HepG2 (cell line): ENCODE data around the gene EFCAB8. TPM values are rescaled to one million over a fixed set of nuclear protein-coding genes. Genes with fewer than 3 reads are reported as not detected.

Source experiments
- ELF1 ChIP-seq: sonication (generic); formaldehyde crosslinking; IDR thresholded peaks from 2 replicates; pipeline ENCODE4 v1.4.0; 2020; ENCODE audit warnings: missing genetic modification reagents
- HCFC1 ChIP-seq: fragments of 150-350 bp; IDR thresholded peaks from 2 replicates; pipeline ENCODE4 v1.6.1; 2014; ENCODE audit warnings: low read depth, low read length
- MED13 ChIP-seq: sonication (generic); formaldehyde crosslinking; IDR thresholded peaks from 2 replicates; pipeline ENCODE4 v1.5.0; 2020; ENCODE audit warnings: missing genetic modification reagents
- NFKBIZ ChIP-seq: IDR thresholded peaks from 2 replicates; pipeline ENCODE4 v1.6.1; 2018; ENCODE audit warnings: missing genetic modification reagents, missing compliant biosample characterization
- SAFB2 ChIP-seq: sonication (generic); formaldehyde crosslinking; IDR thresholded peaks from 2 replicates; pipeline ENCODE4 v1.5.1; 2020; ENCODE audit warnings: missing genetic modification reagents, low read depth, mild to moderate bottlenecking, borderline replicate concordance
- SAP130 ChIP-seq: IDR thresholded peaks from 2 replicates; pipeline ENCODE4 v1.6.1; 2016; ENCODE audit warnings: low read depth
- SP1 ChIP-seq, 2 experiments: fragments of 450-650 bp in 1 of 2; sonication (generic) in 1 of 2; formaldehyde crosslinking in 1 of 2; IDR thresholded peaks; 2 replicates each; pipeline versions ENCODE4 v1.4.0 to v1.6.1; 2016 to 2020; ENCODE audit warnings: missing genetic modification reagents in 1 of 2
- SSRP1 ChIP-seq: IDR thresholded peaks from 2 replicates; pipeline ENCODE4 v1.6.1; 2016; ENCODE audit warnings: control low read depth
- TOPORS ChIP-seq: sonication (generic); formaldehyde crosslinking; IDR thresholded peaks from 2 replicates; pipeline ENCODE4 v1.8.0; 2023; ENCODE audit warnings: mild to moderate bottlenecking, missing genetic modification reagents
- ZFY ChIP-seq: sonication (generic); formaldehyde crosslinking; IDR thresholded peaks from 2 replicates; pipeline ENCODE4 v1.4.0; 2020; ENCODE audit warnings: missing genetic modification reagents
- ZNF264 ChIP-seq: sonication (generic); formaldehyde crosslinking; IDR thresholded peaks from 2 replicates; pipeline ENCODE4 v1.4.0; 2020; ENCODE audit warnings: missing genetic modification reagents
- ZNF274 ChIP-seq: sonication (generic); formaldehyde crosslinking; IDR thresholded peaks from 2 replicates; pipeline ENCODE4 v1.5.1; 2020; ENCODE audit warnings: mild to moderate bottlenecking, missing genetic modification reagents
- ZNF430 ChIP-seq: sonication (generic); formaldehyde crosslinking; IDR thresholded peaks from 2 replicates; pipeline ENCODE4 v1.9.0; 2021; ENCODE audit warnings: mild to moderate bottlenecking, missing genetic modification reagents
- ZNF549 ChIP-seq: sonication (generic); formaldehyde crosslinking; IDR thresholded peaks from 2 replicates; pipeline ENCODE4 v1.5.0; 2020; ENCODE audit warnings: missing genetic modification reagents
- ZNF598 ChIP-seq: sonication (generic); formaldehyde crosslinking; IDR thresholded peaks from 2 replicates; pipeline ENCODE4 v1.5.1; 2020; ENCODE audit warnings: mild to moderate bottlenecking, missing genetic modification reagents, borderline replicate concordance
- polyA plus RNA-seq, 8 experiments: library from polyadenylated mRNA; depleted of rRNA in 3 of 8; stranded (reverse) in 7 of 8; unstranded in 1 of 8; fragments of >200 nt; fragmentation: Illumina TruSeq in 4 of 8; extraction: Trizol in 4 of 8; gene quantifications; 2 replicates each; pipeline versions ENCODE4 v1.2.1 to v1.2.3, GENCODE V29; 2011 to 2016; ENCODE audit warnings: low read depth in 4 of 8, missing spikeins in 1 of 8, mixed read lengths in 1 of 8; ENCODE audit not compliant: insufficient read depth in 1 of 8
- total RNA-seq, 5 experiments: library from RNA; depleted of rRNA; stranded (reverse); fragments of >200 nt; fragmentation: Illumina TruSeq; extraction: Trizol; gene quantifications; 2 replicates each; pipeline ENCODE4 v1.2.3, GENCODE V29; 2016; ENCODE audit warnings: low read depth in 1 of 5
- TF ChIP-seq, protein P1 (sequence below): sonication (generic); formaldehyde crosslinking; IDR thresholded peaks from 2 replicates; pipeline ENCODE4 v1.5.0; 2020; ENCODE audit warnings: missing genetic modification reagents
- TF ChIP-seq, protein P2 (sequence below): sonication (generic); formaldehyde crosslinking; conservative IDR thresholded peaks from 2 replicates; pipeline ENCODE4 v1.8.0; 2022; ENCODE audit warnings: low read depth, missing genetic modification reagents
- TF ChIP-seq, protein P3 (sequence below): sonication (generic); formaldehyde crosslinking; IDR thresholded peaks from 2 replicates; pipeline ENCODE4 v1.4.0; 2020; ENCODE audit warnings: missing genetic modification reagents, borderline replicate concordance
- TF ChIP-seq, protein P4 (sequence below): sonication (generic); formaldehyde crosslinking; IDR thresholded peaks from 2 replicates; pipeline ENCODE4 v1.5.0; 2020; ENCODE audit warnings: mild to moderate bottlenecking, missing genetic modification reagents
- TF ChIP-seq, protein P5 (sequence below): sonication (generic); formaldehyde crosslinking; IDR thresholded peaks from 2 replicates; pipeline ENCODE4 v1.4.0; 2020; ENCODE audit warnings: low read depth, mild to moderate bottlenecking, missing genetic modification reagents
- TF ChIP-seq, protein P6 (sequence below): sonication (generic); formaldehyde crosslinking; IDR thresholded peaks from 2 replicates; pipeline ENCODE4 v1.9.0; 2021; ENCODE audit warnings: missing genetic modification reagents, mild to moderate bottlenecking, borderline replicate concordance

EFCAB8 gene
- total and polyA plus RNA-seq, 2 of the 13 experiments (the other 11 are each of a cell fraction or from before 2014, with no cell fraction given), result 0.15 to 0.22 TPM

DNA sequence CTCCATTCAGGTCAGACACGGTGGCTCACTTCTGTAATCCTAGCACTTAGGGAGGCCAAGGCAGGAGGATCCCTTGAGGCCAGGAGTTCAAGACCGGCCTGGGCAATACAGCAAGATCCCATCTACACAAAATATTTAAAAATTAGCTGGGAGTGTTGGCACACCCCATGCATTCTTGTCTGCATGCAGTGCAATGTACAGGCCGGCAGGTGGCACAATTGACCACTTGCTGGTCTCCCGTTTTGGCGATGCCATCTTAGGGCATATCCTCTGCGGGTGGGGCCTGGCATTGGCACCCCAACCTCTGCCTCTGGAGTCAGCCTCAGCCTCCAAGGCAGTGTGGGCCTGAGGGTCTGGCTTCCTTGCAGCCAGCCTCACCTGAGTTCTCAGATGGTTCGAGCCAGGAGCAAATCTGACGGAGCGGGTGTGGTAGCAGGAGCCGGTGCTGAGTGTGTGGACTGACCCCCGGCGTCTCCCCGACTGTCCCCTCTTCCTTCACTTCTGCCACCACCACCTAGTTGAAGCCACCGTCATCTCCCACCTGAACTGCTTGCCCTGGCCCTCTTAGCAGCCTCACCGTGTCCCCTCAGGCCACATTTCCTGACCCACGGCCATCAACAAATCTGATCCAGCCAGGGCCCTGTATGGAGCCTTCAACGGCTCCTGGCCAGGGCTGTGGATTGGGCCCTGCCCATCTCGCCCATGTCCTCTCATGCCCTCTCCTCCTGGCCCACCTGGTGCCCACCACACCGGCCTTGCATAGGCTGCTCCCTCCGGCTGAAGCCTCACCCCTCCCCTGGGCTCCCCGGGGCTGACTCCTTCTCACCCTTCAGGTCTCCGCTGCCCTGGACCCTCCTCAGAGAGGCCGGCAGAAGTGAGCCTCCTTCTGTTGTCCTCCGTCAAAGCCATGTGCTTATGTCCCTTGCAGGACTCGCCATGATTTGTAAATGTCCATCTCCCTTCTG, 44.0 kb downstream of the EFCAB8 start (continued):
- TF ChIP-seq, protein P1, sequence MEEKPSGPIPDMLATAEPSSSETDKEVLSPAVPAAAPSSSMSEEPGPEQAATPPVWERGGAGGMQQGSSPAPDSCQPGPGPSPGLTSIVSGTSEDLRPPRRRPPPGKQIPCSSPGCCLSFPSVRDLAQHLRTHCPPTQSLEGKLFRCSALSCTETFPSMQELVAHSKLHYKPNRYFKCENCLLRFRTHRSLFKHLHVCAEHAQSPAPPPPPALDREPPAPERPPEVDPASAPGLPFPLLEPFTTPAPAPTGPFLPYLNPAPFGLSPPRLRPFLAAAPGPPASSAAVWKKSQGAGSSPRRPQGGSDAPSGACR (CRISPR knock-in tag), result no peak
- TF ChIP-seq ZNF598 (CRISPR knock-in tag) (no peak), SSRP1 (CRISPR knock-in tag) (no peak), SP1 (IDR thresholded peaks at IDR 0.05) (no peak), SP1 (CRISPR knock-in tag; IDR thresholded peaks at IDR 0.05) (0 out of 2 replicates have a peak, but pooled peaks have one; percentile 21), ZNF264 (no peak), ZNF430 (no peak), HCFC1 (no peak), SAP130 (CRISPR knock-in tag) (peak; percentile 16; the same call in 1 of the 2 replicates), ZFY (no peak), ELF1 (CRISPR knock-in tag) (0 out of 2 replicates have a peak, but pooled peaks have one; percentile 19), TOPORS (CRISPR knock-in tag) (no peak), ZNF274 (CRISPR knock-in tag) (no peak), SAFB2 (CRISPR knock-in tag) (peak; percentile 59; the same call in 1 of the 2 replicates), NFKBIZ (CRISPR knock-in tag) (no peak), ZNF549 (CRISPR knock-in tag) (no peak), MED13 (CRISPR knock-in tag) (no peak)
- TF ChIP-seq, protein P2, sequence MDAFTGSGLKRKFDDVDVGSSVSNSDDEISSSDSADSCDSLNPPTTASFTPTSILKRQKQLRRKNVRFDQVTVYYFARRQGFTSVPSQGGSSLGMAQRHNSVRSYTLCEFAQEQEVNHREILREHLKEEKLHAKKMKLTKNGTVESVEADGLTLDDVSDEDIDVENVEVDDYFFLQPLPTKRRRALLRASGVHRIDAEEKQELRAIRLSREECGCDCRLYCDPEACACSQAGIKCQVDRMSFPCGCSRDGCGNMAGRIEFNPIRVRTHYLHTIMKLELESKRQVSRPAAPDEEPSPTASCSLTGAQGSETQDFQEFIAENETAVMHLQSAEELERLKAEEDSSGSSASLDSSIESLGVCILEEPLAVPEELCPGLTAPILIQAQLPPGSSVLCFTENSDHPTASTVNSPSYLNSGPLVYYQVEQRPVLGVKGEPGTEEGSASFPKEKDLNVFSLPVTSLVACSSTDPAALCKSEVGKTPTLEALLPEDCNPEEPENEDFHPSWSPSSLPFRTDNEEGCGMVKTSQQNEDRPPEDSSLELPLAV, result no peak
- TF ChIP-seq, protein P3, sequence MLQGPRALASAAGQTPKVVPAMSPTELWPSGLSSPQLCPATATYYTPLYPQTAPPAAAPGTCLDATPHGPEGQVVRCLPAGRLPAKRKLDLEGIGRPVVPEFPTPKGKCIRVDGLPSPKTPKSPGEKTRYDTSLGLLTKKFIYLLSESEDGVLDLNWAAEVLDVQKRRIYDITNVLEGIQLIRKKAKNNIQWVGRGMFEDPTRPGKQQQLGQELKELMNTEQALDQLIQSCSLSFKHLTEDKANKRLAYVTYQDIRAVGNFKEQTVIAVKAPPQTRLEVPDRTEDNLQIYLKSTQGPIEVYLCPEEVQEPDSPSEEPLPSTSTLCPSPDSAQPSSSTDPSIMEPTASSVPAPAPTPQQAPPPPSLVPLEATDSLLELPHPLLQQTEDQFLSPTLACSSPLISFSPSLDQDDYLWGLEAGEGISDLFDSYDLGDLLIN, result no peak
- TF ChIP-seq, protein P4, sequence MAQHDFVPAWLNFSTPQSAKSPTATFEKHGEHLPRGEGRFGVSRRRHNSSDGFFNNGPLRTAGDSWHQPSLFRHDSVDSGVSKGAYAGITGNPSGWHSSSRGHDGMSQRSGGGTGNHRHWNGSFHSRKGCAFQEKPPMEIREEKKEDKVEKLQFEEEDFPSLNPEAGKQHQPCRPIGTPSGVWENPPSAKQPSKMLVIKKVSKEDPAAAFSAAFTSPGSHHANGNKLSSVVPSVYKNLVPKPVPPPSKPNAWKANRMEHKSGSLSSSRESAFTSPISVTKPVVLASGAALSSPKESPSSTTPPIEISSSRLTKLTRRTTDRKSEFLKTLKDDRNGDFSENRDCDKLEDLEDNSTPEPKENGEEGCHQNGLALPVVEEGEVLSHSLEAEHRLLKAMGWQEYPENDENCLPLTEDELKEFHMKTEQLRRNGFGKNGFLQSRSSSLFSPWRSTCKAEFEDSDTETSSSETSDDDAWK (CRISPR knock-in tag), result no peak
- TF ChIP-seq, protein P5, sequence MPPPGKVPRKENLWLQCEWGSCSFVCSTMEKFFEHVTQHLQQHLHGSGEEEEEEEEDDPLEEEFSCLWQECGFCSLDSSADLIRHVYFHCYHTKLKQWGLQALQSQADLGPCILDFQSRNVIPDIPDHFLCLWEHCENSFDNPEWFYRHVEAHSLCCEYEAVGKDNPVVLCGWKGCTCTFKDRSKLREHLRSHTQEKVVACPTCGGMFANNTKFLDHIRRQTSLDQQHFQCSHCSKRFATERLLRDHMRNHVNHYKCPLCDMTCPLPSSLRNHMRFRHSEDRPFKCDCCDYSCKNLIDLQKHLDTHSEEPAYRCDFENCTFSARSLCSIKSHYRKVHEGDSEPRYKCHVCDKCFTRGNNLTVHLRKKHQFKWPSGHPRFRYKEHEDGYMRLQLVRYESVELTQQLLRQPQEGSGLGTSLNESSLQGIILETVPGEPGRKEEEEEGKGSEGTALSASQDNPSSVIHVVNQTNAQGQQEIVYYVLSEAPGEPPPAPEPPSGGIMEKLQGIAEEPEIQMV (CRISPR knock-in tag), result no peak
- TF ChIP-seq, protein P6, sequence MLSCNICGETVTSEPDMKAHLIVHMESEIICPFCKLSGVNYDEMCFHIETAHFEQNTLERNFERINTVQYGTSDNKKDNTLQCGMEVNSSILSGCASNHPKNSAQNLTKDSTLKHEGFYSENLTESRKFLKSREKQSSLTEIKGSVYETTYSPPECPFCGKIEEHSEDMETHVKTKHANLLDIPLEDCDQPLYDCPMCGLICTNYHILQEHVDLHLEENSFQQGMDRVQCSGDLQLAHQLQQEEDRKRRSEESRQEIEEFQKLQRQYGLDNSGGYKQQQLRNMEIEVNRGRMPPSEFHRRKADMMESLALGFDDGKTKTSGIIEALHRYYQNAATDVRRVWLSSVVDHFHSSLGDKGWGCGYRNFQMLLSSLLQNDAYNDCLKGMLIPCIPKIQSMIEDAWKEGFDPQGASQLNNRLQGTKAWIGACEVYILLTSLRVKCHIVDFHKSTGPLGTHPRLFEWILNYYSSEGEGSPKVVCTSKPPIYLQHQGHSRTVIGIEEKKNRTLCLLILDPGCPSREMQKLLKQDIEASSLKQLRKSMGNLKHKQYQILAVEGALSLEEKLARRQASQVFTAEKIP (CRISPR knock-in tag), result no peak
